Activated T-helper 1 cell treated with anti-CD3 and anti-CD28 coated beads, Interleukin-2, amount 50 U/mL, for 16 hours (primary cell): ENCODE results near the gene WDHD1.
"Not testable (repeated sequence)": the region's sequence is repeated elsewhere in the genome, so short reads cannot be mapped to it uniquely, and the experiment has no call there.

Experiments
- DNase-seq, 2 donors: peaks; one replicate each; pipeline ENCODE4 v3.0.0-alpha.2; 2020; ENCODE audit warnings: low read depth in 1 of 2, low spot score in 1 of 2

The WDHD1 gene

DNA sequence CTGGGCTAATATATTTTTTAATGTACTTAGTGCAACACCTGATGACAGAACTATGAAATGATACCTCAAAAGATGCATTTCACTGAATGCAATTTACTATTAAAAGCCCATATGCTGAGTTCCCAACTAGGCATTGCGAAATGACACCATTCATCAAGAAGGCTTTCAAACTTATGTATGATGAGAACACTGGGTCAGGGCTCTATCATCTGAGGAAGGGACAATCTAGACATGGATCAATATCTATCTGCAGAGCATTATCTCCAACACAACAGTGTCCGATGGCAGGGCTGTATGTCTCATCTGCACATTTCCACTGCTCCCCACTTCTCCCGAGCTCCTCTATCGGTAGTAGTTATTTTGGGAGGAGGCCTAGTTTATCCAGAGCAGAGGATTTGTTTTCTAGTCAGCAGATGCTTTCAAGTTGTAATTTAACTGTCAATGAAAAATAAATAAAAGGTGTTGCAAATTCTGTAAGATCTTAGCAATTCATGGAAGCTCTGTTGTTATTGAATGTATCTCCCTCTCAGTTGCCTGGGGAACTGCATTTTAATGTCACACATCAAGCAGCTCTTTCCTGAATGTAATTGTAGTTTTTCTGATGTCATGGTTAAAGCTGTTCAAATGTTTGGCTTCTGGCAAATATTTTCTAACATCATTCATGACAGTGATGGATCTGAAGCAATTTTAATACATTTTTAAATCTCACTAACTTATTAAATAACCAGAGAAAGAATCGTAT, 116.9 kb downstream of the WDHD1 start:
- no peak for DNase-seq

DNA sequence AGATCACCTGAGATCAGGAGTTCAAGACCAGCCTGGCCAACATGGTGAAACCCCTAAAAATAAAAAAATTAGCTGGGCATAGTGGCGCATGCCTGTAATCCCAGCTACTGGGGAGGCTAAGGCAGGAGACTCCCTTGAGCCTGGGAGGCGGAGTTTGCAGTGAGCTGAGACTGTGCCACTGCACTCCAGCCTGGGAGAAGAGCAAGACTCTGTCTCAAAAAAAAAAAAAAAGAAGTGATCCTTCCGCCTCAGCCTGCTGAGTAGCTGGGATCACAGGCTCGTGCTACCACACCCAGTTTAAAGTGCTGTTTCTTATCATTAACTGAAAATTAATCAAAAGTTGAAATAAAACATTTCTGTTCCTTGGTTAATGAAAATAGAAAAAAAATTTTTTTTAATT, 117.9 kb downstream of the WDHD1 start:
- DNase-seq = not testable (repeated sequence)

DNA sequence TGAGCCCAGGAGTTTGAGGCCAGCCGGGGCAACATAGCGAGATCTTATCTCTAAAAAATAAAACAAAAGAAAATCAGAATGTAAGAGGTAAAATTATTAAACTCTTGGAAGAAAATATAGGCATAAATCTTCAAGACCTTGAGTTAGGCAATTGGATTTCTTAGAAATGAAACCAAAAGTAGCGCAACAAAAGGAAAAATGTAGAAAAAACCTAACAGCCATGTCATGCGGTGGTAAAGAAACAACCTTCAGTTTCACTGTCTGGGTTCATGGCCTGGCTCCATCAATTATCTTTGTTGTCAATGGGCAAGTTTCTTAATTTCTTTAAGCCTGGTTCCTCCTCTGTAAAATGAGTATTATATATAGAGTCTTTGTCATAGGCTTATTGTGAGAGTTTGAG, 118.7 kb downstream of the WDHD1 start:
- DNase-seq = no peak

DNA sequence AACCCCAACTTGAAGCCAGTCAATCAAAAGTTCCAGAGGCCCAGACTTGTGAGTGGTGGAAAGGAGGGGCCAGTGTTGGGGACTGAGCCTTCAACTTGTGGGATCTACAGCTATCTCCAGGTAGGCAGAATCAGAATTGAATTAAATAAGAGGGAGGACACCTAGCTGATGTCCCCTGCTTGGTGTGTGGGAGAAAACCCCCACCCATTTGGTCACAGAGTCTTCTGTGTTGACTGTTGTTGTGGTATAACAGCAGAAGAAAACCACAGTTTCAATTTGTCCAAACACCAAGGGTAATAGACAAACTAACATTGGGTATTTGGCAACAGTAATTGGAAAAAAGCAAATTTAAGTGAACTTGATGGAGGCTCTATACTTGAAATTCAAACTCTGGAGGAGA, 120.8 kb downstream of the WDHD1 start:
- DNase-seq = no peak

- peak; percentile 49 to 75 for DNase-seq
These were observed 124.1 kb downstream of the WDHD1 start, which contains the start of gene GCH1 for GRCh38 chr14:54902521-54903420. GCH1 (minus strand) TSS chr14:54902826; CDS start chr14:54902663, 163 bp downstream.

- DNase-seq = peak; percentile 64 to 71
These were observed 124.8 kb downstream of the WDHD1 start for GRCh38 chr14:54902143-54902520.

DNA sequence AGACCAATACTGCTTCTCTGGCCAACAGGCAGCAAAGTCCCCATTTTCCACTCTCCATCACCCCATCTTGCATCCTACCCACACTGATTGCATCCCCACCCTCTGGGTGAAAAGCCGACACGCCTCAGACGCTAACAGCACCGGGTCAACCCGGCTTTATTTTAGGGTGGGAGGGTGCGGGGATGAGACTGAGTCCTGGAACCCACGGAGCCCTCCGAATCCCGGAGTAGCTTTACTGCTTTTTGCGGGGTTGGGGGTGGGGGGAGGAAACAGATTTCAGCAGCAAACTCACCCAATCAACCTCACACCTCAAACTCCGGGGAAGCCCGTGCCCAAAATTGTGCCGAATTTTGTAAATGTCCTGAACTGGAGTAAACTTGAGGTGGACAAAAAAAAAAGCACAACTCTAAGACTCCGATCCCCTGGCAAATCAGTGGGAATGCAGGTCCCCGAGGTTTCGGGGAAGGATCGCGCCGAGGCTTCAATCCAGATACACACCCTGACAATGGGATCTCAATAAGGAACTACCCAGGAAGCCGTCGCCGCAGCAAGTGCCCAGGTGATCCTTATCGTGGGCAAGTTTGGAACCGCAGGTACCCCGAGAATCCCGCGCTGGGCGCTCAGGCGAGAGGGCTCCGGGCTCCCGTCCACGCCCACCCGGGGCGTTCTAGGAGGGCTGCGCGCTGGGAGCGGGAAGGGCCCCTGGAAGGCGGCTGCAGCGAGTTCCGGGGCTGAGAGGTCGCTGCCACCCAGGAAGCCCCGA, 125.3 kb downstream of the WDHD1 start:
- no peak for DNase-seq

DNA sequence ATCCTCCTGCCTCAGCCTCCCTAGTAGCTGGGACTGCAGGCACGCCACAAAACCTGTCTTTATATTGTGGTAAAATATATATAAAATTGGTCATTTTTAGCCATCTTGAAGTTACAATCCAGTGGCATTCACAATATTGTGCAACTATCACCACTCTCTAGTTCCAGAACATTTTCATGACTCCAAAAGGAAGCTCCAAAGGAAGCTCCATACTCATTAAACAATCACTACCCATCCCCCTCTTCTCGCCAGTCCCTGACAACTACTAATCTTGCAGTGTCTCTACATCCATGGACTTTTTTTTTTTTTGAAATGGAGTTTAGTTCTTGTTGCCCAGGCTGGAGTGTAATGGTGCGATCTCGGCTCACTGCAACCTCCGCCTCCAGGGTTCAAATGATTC, 127.3 kb downstream of the WDHD1 start:
- DNase-seq = no peak

- not testable (repeated sequence) for DNase-seq
These were observed 128.9 kb downstream of the WDHD1 start for GRCh38 chr14:54897809-54898555.

DNA sequence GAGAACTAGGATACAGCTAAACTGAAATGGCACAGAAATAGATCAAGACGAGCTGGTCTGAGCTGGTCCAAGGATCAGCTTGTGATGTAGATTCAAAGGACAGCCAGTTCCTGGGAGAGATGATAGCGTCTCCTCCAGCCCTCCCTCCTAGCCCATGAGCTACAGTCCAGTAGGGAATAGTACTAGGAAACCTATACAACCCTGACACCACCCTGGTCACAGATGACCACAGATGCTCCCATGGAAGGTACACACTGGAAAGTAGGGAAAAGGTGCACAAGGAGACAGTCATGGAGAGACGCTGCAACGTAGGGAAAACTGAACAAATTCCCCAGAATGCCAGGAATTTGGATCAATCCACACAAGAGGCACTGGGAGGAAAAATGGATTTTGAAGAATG, 131.2 kb downstream of the WDHD1 start:
- no peak for DNase-seq

GRCh38 chr14:54894995-54895394, 131.9 kb downstream of the WDHD1 start:
- no peak for DNase-seq

DNA sequence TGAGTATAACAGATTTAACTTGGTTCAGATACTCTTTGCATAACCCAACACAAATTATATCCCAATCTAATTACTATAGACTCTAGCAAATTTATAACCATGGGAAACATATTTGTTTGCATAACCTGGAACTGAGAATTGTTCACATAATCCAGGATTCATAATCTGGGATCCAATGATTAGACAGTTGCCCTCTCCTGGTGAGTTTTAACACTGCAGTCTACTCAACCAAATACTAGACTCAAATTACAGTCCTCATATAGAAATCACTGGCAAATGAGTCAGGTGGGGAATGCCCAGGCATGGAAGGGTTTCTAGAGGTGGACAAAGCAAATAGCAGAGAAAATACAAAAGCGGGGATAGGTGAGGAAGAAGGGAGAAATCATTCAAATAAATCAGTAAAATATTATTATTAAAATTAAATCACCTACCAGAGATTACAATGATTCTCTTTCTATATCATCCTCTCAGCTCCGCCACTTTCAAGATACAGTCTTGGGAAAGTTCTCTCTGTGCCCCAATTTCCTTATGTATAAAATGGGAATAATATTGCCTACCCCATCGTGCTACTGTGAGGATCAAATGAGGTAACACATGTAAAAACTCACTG, 133.6 kb downstream of the WDHD1 start:
- no peak for DNase-seq

DNA sequence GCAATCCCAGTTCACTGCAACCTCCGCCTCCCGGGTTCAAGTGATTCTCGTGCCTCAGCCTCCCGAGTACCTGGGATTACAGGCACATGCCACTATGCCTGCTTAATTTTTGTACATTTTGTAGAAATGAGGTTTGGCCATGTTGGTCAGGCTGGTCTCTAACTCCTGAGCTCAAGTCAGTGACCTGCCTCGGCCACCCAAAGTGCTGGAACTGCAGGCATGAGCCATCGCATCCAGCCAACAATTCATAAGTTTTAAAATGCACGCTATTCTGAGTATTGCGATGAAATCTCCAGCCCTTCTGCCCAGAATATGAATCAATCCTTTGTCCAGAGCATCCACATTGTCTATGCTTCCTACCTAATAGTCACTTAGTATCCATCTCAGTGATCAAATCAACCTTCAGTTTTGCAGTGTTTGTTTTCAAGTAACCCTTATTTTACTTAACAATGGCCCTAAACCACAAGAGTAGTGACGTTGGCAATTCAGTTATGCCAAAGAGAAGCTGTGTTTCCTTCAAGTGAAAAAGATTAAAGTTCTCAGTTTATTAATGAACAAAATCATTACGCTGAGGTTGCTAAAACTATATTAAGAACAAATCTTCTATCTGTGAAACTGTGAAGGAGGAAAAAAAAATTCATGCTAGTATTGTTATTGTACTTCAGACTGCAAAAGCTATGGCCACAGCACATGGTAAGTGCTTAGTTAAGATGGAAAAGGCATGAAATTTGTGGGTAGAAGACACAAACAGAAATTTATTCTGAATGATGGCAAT, 135.2 kb downstream of the WDHD1 start:
- DNase-seq = no peak

DNA sequence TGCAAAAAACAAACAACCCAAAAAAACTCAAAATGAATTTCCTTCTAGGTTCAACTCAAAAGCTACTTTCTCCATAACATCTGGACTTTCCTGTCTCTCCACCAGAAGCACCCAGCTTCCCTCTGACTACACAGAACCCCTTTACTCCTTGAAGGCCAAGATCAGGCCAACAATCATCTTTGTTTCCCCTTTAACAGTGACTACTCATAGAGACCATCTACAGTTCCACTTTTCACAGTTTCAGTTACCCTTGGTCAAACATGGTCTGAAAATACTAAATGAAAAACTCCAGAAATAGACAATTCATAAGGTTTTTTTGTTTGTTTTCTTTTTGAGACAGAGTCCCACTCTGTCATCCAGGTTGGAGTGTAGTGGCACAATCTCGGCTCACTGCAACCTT, 136.1 kb downstream of the WDHD1 start:
- DNase-seq = no peak

GRCh38 chr14:54889919-54890318, 137.0 kb downstream of the WDHD1 start:
- DNase-seq = no peak
